ENCODE results near the gene NEFH. TPM values are rescaled to one million over a fixed set of nuclear protein-coding genes. Genes with fewer than 3 reads are reported as not detected.

The NEFH gene
- total RNA-seq, 1 experiment from 2014 or later, result 22.0 TPM

- DNase-seq (ENCODE audit: low spot score), result no peak
- Histone ChIP-seq H3K36me3 (ENCODE audit: insufficient read depth, low read length, poor library complexity, severe bottlenecking) (no peaks in the 10 kb centered on the region), H3K4me3 (ENCODE audit: low read depth, low read length, poor library complexity, severe bottlenecking) (no peak overlapping the region), H3K4me1 (ENCODE audit: insufficient read depth, low read length, poor library complexity, severe bottlenecking) (peaks cover 9% of the 10 kb centered on the region), H3K27ac (ENCODE audit: low read depth, low read length, poor library complexity, severe bottlenecking) (no peak overlapping the region), H3K9me3 (ENCODE audit: low read depth, low read length, poor library complexity, severe bottlenecking) (no peaks in the 10 kb centered on the region), H3K27me3 (replicated peaks; ENCODE audit: insufficient read depth, low read depth, low read length, poor library complexity) (peaks cover 33% of the 10 kb centered on the region)
- ChIA-PET POLR2A (ENCODE audit: low non-redundant PET) (no interaction called here), CTCF (no interaction called here)
- no TSS peak for BruUV-seq (replicated peaks)
- intact Hi-C loops (cut with micrococcal nuclease; ENCODE audit: unreplicated experiment), result no loop called here
- TF ChIP-seq EZH2 (IDR thresholded peaks at IDR 0.05; ENCODE audit: borderline replicate concordance, low read depth, low read length, poor library complexity, severe bottlenecking), result no peak
- TF ChIP-seq, protein P1, sequence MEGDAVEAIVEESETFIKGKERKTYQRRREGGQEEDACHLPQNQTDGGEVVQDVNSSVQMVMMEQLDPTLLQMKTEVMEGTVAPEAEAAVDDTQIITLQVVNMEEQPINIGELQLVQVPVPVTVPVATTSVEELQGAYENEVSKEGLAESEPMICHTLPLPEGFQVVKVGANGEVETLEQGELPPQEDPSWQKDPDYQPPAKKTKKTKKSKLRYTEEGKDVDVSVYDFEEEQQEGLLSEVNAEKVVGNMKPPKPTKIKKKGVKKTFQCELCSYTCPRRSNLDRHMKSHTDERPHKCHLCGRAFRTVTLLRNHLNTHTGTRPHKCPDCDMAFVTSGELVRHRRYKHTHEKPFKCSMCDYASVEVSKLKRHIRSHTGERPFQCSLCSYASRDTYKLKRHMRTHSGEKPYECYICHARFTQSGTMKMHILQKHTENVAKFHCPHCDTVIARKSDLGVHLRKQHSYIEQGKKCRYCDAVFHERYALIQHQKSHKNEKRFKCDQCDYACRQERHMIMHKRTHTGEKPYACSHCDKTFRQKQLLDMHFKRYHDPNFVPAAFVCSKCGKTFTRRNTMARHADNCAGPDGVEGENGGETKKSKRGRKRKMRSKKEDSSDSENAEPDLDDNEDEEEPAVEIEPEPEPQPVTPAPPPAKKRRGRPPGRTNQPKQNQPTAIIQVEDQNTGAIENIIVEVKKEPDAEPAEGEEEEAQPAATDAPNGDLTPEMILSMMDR (conservative IDR thresholded peaks at IDR 0.05; ENCODE audit: low read depth, low read length), result no peak
Observed at GRCh38 chr22:29482253-29482652, 2.2 kb downstream of the NEFH start.

DNA sequence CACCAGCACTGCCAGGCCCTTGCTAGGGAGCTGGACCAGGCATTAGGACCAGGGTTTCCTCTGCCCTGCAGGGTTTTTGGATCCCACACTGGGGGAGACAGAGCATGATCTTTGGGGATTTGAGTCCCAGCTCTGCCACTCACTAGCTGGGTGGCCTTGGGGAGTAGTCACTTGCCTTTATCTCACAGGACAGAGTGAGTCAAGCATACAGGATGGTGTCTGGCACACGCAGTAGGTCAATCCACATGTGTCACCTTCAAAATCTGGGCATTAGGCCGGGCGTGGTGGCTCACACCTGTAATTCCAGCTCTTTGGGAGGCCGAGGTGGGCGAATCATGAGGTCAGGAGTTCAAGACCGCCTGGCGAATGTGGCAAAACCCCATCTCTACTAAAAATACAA lies 2.7 kb downstream of the NEFH start:
- BruUV-seq (replicated peaks), result no TSS peak
- CTCF ChIA-PET, result no interaction called here

GRCh38 chr22:29483254-29483653 lies 3.2 kb downstream of the NEFH start:
- H3K36me3 ChIP-seq (ENCODE audit: insufficient read depth, low read length, poor library complexity, severe bottlenecking), result no peaks in the 10 kb centered on the region
- no peak overlapping the region for H3K27ac ChIP-seq (ENCODE audit: low read depth, low read length, poor library complexity, severe bottlenecking)
- BruUV-seq (replicated peaks), result no TSS peak
- no peaks in the 10 kb centered on the region for H3K9me3 ChIP-seq (ENCODE audit: low read depth, low read length, poor library complexity, severe bottlenecking)
- TF ChIP-seq, protein P1 (conservative IDR thresholded peaks at IDR 0.05; ENCODE audit: low read depth, low read length), result no peak
- no peak for DNase-seq (ENCODE audit: low spot score)
- POLR2A ChIA-PET (ENCODE audit: low non-redundant PET), result no interaction called here
- H3K4me1 ChIP-seq (ENCODE audit: insufficient read depth, low read length, poor library complexity, severe bottlenecking), result peaks cover 1% of the 10 kb centered on the region
- no peak overlapping the region for H3K4me3 ChIP-seq (ENCODE audit: low read depth, low read length, poor library complexity, severe bottlenecking)
- H3K27me3 ChIP-seq (replicated peaks; ENCODE audit: insufficient read depth, low read depth, low read length, poor library complexity), result peaks cover 33% of the 10 kb centered on the region
- intact Hi-C loops (cut with micrococcal nuclease; ENCODE audit: unreplicated experiment), result no loop called here
- CTCF ChIA-PET, result no interaction called here

More for the DNA sequence above, 2.7 kb downstream of the NEFH start:
- no peak for TF ChIP-seq EZH2 (IDR thresholded peaks at IDR 0.05; ENCODE audit: borderline replicate concordance, low read depth, low read length, poor library complexity, severe bottlenecking)
- TF ChIP-seq, protein P1 (conservative IDR thresholded peaks at IDR 0.05; ENCODE audit: low read depth, low read length), result no peak
- DNase-seq (ENCODE audit: low spot score), result no peak
- no peaks in the 10 kb centered on the region for H3K36me3 ChIP-seq (ENCODE audit: insufficient read depth, low read length, poor library complexity, severe bottlenecking)
- intact Hi-C loops (cut with micrococcal nuclease; ENCODE audit: unreplicated experiment), result no loop called here
- H3K4me3 ChIP-seq (ENCODE audit: low read depth, low read length, poor library complexity, severe bottlenecking), result no peak overlapping the region
- peaks cover 7% of the 10 kb centered on the region for H3K4me1 ChIP-seq (ENCODE audit: insufficient read depth, low read length, poor library complexity, severe bottlenecking)
- no peak overlapping the region for H3K27ac ChIP-seq (ENCODE audit: low read depth, low read length, poor library complexity, severe bottlenecking)
- H3K9me3 ChIP-seq (ENCODE audit: low read depth, low read length, poor library complexity, severe bottlenecking), result no peaks in the 10 kb centered on the region
- POLR2A ChIA-PET (ENCODE audit: low non-redundant PET), result no interaction called here
- H3K27me3 ChIP-seq (replicated peaks; ENCODE audit: insufficient read depth, low read depth, low read length, poor library complexity), result peaks cover 33% of the 10 kb centered on the region

Measured in A673 (cell line).